HG03521 (cell line): ENCODE data around the gene TRA2A.
"Not testable (repeated sequence)": the region's sequence is repeated elsewhere in the genome, so short reads cannot be mapped to it uniquely, and the experiment has no call there.

ENCODE experiments used
- ATAC-seq: cut with Tn5 transposase; IDR thresholded peaks from one replicate; pipeline ENCODE4 v1.9.1; 2021; ENCODE audit warnings: mild to moderate bottlenecking, moderate library complexity; ENCODE audit not compliant: unreplicated experiment

Gene TRA2A

DNA sequence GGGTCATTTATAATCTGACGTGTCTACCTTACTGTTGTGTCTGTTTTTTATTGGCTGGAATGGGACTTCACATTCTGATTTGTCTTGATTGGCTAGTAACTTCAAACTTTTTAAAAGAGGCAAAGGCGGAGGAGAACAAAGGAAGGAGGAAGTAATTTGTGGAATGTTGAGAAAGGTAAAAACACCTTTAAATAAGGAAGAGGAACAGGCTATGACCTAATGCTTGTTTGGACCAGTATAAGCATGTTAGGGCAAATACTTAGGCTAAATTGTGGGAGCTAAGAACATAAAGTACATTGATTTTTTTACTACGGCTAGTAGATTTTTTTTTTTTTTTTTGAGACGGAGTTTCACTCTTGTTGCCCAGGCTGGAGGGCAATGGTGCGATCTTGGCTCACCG lies 18.0 kb downstream of the TRA2A start:
- ATAC-seq, result not testable (repeated sequence)

DNA sequence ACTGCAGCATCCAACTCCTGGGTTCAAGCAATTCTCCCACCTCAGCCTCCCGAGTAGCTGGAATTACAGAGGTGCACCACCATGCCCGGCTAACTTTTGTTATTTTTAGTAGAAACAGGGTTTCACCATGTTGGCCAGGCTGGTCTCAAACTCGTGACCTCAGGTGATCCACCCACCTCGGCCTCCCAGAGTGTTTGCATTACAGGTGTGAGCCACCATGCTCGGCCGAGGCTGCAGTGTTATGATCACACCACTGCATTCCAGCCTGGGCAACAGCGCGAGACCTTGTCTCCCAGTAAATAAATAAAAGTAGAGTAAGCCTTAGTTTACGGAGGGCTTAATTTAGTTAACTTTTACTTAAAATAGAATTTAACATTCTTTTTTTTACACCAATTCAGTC lies 37.8 kb downstream of the TRA2A start:
- no peak for ATAC-seq

DNA sequence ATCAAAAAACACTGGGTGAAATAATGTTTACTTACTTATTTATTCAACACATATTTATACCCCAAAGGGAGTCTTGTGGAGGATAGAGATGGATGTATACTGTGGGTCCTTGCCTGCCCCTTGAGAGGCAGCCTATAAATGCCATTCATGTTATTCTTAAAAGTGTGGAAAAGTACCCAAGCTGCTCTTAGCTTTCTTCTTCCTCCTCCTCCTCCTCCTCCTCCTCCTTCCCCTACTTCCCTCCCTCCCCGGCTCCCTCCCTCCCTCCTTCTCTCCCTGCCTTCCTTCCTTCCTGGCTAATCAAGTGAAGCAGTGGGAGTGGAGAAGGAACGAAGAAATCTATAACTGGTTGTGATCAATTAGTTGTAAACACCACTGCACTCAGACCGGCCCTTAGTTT lies 40.3 kb downstream of the TRA2A start:
- ATAC-seq, result no peak

DNA sequence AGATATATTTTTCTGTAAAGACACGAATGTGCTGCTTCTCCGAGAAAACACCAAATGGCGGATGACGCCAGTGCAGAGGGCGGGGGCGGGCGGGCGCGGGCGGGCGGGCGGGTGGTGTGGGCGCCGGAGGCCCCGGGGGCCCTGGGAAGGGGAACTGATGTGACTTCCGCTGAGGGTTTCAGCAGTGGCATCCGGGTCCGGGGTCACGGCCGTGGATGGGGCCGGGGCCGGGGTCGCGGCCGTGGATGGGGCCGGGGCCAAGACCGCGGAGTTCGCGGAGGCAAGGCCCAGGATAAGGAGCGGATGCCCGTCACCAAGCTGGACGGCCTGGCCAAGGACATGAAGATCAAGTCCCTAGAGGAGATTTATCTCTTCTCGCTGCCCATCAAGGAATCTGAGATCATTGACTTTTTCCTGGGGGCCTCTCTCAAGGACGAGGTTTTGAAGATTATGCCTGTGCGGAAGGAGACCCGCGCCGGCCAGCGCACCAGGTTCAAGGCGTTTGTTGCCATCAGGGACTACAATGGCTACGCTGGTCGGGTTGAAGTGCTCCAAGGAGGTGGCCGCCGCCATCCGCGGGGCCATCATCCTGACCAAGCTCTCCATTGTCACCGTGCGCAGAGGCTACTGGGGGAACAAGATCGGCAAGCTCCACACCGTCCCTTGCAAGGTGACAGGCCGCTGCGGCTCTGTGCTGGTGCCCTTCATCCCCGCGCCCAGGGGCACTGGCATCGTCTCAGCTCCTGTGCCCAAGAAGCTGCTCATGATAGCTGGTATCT lies 41.2 kb downstream of the TRA2A start:
- peak; percentile 79 for ATAC-seq

DNA sequence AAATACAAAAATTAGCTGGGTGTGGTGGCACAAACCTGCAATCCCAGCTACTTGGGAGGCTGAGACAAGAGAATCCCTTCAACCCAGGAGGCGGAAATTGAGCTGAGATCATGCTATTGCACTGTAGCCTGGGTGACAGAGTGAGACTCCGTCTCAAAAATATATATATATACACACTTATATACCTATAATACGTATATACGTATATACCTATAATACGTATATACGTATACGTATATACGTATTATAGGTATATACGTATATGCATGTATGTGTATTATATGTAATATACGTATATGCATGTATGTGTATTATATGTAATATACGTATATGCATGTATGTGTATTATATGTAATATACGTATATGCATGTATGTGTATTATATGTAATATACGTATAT lies 43.1 kb downstream of the TRA2A start:
- not testable (repeated sequence) for ATAC-seq

DNA sequence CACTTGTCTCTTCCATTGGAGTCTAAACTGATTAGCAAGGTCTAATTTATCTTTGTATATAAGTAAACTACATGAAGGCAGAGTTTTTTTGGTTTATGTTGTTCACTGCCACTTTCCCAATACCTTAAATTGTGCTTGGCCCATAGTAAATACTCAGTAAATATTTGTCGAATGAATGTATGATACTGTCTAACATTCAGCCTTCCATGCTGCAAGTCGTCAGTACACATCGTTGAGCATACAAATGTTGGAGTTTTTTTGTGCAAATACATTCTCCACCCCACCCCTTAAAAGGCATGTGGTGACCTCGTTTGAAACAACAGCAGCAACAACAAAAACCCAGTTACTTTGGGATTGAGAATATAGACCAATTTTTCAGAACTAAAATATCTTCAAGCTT lies 44.1 kb downstream of the TRA2A start:
- no peak for ATAC-seq

DNA sequence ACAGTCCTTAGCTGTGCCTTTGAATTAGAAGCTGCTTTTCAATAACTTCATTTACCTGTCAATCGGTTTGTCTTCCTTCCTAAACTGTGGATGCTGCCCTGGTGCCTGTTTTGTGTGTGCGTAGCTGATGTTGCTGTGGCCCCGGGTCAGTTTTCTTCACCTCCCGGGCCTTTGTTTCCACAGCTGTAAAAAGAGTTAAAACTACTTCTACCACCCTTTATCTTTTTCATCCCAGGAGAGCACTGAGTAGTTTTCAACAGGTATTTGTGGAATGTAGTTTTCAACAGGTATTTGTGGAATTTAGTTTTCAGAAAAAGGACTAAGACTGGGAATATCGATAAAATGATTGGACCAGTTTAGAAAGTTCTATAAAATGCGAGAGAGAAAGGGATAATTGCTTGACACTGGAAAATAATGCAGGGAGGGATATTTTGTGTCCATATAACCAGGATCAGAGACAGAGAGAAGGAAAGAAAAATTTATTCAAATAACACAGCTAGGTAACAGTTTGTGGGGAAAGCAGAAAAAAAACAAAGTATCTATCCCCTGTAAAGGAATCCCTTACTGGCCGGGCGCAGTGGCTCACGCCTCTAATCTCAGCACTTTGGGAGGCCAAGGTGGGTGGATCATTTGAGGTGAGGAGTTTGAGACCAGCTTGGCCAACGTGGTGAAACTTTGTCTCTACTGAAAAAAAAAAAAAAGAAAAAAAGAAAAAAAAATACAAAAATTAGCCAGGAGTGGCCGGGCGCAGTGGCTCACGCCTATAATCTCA lies 45.6 kb downstream of the TRA2A start:
- no peak for ATAC-seq

DNA sequence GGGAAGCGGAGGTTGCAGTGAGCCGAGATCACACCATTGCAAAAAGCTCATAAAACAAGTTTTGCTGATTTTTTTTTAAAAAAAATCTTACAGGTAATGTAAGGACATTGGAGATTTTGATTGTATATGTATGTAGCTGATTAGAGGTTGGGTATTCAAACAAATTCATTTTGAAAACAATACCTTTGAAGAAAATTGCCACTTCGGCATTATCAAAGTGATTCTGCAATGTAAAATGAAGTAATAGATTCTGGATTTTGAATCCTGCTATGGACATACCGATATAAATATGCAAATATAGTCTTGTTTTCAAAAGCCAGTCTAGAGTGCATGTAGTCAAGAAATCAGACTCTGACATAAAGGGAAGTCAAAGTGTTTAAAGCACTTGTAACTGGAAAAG lies 49.1 kb downstream of the TRA2A start:
- no peak for ATAC-seq

DNA sequence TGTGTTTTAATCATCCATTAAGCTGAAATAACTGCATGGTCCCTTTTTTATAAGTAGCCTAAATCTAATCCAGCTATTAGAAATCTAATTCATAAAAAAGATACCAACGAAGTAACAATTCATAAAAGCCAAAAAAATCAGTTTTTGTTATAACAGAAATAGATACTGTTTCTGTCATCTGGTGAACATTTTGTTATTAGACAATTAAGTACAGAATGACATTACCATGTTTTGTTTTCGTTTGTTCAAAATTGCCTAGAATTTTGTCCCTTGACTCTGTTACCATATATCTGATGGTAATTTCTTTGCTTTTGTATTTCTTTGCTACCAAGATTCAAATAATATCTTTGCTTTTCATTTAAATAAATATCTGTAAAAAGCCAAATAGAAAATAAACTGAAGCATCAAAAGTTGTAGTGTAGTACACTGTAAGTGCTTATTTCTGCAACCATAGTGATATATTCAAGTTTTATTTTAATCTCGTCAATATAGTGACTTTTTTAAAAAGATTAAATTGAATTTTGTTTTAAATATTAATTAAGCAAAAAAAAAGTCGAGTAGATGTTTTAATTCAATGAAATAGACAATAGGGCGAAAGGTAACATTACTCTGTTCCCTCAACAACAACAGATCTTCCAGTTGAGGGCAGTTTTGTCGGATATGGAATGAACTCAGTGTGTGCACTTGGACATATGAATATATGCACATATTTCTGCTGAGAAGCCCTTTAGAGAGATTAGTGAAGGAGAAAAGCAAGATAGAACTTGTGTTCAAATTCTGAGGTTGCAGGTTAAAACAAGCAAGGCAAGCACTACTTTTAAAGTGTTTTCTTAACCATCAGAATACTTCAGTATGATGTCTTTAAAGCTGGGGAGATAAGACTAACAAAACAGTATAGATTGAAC lies 53.6 kb downstream of the TRA2A start:
- no peak for ATAC-seq

DNA sequence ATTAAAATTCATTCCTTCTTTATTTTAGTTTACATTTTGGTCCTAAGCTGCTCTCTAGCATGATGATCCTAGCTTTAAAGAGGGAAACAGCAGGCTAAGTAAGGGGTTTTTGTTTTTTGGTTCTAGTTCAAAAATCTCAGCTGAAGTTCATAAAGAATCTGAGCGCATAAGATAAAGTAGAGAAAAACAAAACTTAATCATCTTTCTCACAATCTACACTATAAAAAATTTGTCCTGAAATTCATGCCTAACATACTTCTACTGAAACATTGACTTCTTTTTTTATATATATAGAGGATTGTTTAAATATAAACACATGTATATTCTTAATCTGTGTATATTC lies 54.7 kb downstream of the TRA2A start:
- ATAC-seq, result no peak

DNA sequence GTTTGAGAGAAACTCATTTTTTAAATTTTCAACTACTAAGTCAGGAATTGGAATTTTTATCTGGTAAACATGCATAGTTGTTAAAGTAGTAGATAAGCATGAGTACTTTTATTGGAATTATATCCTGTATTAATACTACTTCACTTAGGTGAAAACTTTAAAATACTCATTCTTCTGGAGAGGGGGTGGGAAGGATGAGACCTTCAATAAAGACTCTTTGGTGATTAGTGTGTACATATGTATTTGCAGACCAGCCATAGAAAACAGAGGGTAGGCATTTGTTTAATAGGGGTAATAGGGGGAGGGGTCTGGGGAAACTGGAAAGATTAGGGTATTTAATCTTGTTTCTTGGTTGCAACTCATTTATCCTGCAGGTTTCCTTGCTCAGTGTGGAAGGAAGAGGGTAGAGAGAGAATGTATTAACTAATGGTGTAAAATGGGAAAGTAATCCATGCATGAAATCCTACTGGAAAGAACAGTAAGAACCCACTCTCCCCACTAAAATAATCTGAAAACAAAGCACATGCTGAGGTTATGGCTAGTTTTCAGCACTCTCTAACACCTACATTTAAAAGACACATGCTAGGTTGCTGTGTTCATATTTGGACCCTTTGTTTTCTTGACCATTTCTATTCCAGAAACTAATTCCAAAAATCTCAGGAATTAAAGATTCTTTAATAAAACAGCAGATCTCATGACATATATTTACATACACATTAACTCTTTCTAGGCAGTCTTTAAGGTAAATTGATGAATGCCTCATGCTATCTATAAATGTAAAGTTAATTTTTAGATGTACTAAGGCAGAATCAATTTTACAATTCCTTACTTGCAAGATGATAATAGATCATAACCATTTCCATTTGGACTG lies 55.3 kb downstream of the TRA2A start:
- ATAC-seq, result no peak

DNA sequence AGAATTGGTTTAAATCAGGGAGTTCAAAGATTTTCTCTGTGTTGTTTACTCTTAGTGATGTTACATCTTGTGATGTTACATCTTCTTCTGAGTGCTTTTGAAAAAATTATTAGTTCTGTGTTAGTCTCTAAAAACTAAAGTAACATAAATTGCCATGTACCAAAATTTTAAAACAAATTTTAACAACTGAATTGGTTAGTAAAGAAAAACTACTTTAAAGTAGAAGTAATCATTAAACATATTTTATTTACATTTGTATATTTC lies 56.3 kb downstream of the TRA2A start:
- no peak for ATAC-seq

DNA sequence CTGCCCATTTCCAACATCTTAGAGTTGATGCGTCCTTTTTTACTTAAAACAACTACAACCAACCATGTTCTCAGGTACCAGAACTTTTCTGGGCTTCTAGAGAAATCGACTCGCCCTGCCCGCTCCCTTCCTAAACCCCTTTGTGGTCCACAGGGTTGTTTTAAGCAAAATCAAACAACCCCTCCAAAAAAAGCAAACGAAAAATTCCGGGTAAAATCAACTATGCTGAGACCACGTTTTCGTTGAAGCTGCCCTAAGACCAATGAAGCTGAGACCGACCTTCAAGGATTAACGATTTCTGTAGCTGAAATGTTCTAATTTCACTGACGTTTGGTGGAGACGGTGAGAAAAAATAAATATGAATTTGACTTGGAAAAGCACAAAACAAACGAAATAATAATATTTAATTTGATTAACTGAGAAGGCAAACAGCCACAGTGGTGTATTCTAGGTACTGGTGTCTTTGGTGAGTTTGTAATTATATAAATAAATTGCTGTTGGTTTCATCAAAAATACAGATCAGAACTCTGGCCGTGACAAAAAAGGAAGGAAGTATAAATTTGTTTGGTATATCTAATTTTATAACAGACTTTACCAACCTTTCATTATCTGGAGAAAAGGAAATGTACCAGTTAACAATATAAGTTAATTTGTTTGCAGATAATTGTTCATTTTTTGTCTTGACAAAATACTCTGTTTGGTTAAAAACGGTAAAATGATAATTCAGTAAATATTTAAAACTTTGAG lies 56.8 kb downstream of the TRA2A start:
- no peak for ATAC-seq

DNA sequence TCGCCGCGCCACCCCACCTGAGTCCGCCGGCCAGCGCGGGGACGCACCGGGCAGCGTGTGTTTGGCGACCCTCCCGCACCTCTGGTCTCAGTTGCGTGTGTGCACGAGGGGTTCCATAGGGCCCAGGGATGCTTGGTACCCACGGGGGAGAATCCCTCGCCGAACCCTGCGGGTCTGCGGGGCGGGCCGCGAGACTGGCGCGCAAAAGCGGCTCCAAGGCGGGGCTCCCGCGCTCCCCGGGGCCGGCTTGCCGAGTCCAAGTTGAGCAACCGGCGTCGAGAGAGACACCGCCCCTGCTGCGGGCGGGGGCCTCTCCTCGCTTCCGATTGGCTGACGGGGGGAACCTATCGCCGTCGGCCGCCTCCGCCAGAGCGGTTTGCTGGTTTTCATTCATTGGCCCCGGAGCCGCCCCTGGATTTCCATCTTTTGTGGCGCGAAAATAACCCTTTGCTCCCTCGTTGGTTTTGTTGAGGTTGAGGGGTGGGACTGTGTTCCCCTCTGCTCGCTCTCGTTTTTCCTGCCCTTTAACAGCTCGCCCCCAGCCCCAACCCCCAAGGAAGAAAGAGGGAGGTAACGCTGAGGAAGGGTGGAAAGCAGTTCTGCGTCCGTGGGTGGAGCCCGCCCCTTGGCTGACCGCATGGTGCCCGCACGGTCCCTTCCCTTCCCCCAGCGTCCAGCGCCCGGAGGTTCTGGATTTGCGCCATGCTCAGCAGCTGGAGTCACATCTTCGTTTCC lies 57.5 kb downstream of the TRA2A start:
- peak; percentile 68 for ATAC-seq

DNA sequence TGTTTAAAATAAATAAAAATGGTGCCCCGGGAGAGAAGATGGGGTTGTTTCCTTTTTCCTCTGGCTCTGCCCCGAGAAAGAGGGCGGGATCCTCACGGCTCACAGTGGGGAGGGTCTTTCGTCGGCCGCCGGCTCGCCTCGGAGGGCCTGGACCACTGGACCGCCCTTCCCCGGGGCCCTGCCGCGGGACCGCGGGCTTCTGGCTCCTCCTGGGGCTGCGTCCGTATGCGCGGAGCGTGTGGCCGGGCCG lies 58.0 kb downstream of the TRA2A start:
- ATAC-seq, result no peak

DNA sequence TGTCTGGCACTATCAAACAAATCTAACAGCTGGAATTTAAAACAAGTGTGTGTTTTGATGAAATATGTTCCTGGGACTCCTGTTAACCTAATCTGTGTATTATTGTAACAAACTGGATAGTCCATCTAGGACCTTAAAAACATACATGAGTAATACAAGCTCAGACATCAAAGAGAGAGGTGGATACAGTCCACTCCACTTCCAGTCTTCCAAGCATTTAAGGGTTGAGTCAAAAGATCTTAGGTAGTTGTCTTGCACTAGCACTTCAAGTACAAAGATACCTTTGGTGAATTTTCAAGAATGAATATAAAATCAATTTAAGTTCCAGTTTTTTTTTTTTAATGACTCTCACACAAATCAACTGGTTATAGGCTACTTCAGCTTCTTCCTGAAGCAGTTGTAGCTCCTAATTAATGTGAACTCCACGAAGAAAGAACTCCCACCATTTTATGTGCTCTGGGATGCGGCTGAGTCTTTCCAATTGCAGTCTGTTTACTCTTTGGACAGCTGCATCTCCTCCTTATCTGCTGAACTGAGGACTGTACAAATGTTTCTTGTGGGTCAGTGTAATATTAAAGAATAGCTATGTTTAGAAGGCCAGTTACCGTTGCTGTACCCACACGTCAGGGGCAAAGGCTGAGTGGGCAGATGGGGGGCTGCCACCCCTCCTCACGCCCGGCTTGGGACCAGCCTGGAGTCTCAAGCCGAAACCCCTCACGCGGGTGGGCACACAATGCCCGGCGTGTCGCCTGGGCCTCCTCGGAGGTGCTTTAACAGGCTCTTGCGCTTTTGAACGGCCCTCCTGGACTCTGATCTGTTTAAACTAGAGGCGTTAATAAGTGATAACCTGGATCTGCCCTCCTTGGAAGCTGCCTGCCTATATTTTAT lies 58.6 kb downstream of the TRA2A start:
- ATAC-seq, result no peak

DNA sequence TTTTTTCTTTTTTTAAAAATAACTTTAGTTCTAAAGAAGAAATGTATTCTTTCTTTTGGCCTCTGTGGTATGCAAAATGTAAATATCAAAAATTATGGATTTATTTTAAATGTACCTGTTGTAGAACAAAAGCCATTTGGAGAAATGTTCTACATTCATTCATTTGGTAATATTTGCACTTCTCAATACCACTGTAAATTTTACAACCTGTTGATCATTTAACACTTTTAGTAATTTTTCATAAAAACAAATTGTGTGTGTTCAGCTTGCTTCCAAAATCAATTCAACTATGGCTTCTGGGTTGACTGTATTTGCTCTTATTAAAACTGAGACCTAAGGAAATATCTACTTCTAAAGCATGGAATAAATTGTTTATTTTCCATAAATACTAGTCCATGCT lies 59.2 kb downstream of the TRA2A start:
- no peak for ATAC-seq

DNA sequence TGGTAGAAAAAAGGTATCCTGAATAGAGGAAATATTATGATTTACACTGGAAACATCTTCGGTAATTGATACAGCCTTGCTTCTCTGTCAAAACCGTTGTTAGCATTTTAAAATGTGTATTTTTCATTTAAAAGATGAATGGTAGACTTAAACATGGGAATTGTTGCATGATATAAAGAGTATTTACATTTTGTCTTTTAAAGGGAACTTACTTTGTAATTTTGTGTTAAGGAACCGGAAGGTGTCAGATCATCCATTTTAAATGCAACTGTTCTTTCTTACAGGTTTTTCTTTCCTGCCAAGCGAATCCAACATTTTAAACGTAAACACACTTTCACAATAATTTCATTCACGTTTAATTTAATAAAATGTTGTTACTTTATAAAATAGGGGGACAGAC lies 59.7 kb downstream of the TRA2A start:
- no peak for ATAC-seq
